HepG2 (cell line): ENCODE data around the gene TUBG2. TPM values are rescaled to one million over a fixed set of nuclear protein-coding genes. Genes with fewer than 3 reads are reported as not detected.

Source experiments
- ARID2 ChIP-seq: sonication (generic); formaldehyde crosslinking; IDR thresholded peaks from 2 replicates; pipeline ENCODE4 v1.8.1; 2022; ENCODE audit warnings: mild to moderate bottlenecking, missing genetic modification reagents, borderline replicate concordance
- ARNTL ChIP-seq: sonication (generic); formaldehyde crosslinking; IDR thresholded peaks from 2 replicates; pipeline ENCODE4 v1.4.0; 2020; ENCODE audit warnings: mild to moderate bottlenecking, missing genetic modification reagents
- ATF7-NPFF ChIP-seq: sonication (generic); formaldehyde crosslinking; IDR thresholded peaks from 2 replicates; pipeline ENCODE4 v1.8.1; 2023; ENCODE audit warnings: mild to moderate bottlenecking, low read depth, missing genetic modification reagents, moderate library complexity
- CREB3 ChIP-seq: sonication (generic); formaldehyde crosslinking; IDR thresholded peaks from 2 replicates; pipeline ENCODE4 v1.5.0; 2020; ENCODE audit warnings: missing genetic modification reagents
- DRAP1 ChIP-seq: IDR thresholded peaks from 2 replicates; pipeline ENCODE4 v1.6.1; 2016; ENCODE audit warnings: missing genetic modification reagents, missing compliant biosample characterization
- MED1 ChIP-seq: sonication (generic); formaldehyde crosslinking; IDR thresholded peaks from 2 replicates; pipeline ENCODE4 v1.4.0; 2020; ENCODE audit warnings: missing genetic modification reagents
- RBM39 ChIP-seq: fragments of 200-400 bp; formaldehyde crosslinking; IDR thresholded peaks from one replicate; pipeline ENCODE4 v1.6.1; 2018; ENCODE audit warnings: antibody characterized with exemption, mild to moderate bottlenecking, low read depth, low read length; ENCODE audit not compliant: poor library complexity, severe bottlenecking
- REPIN1 ChIP-seq: sonication (generic); formaldehyde crosslinking; IDR thresholded peaks from 2 replicates; pipeline ENCODE4 v1.8.0; 2022; ENCODE audit warnings: missing genetic modification reagents, low read depth, mild to moderate bottlenecking, borderline replicate concordance
- RXRB ChIP-seq: IDR thresholded peaks from 2 replicates; pipeline ENCODE4 v1.6.1; 2016; ENCODE audit warnings: borderline replicate concordance, missing genetic modification reagents, missing compliant biosample characterization
- SALL2 ChIP-seq: sonication (generic); formaldehyde crosslinking; IDR thresholded peaks from 2 replicates; pipeline ENCODE4 v1.8.1; 2023; ENCODE audit warnings: mild to moderate bottlenecking, missing genetic modification reagents, inconsistent platforms
- SETDB1 ChIP-seq: sonication (generic); formaldehyde crosslinking; IDR thresholded peaks from 2 replicates; pipeline ENCODE4 v1.5.1; 2020; ENCODE audit warnings: missing genetic modification reagents, mild to moderate bottlenecking, borderline replicate concordance
- SNAPC2 ChIP-seq: sonication (generic); formaldehyde crosslinking; IDR thresholded peaks from 2 replicates; pipeline ENCODE4 v1.8.1; 2022; ENCODE audit warnings: mild to moderate bottlenecking, missing genetic modification reagents
- SNAPC5 ChIP-seq: sonication (generic); formaldehyde crosslinking; IDR thresholded peaks from 2 replicates; pipeline ENCODE4 v1.8.1; 2023; ENCODE audit warnings: mild to moderate bottlenecking, missing genetic modification reagents, borderline replicate concordance
- SP1 ChIP-seq, 2 experiments: fragments of 450-650 bp in 1 of 2; sonication (generic) in 1 of 2; formaldehyde crosslinking in 1 of 2; IDR thresholded peaks; 2 replicates each; pipeline versions ENCODE4 v1.4.0 to v1.6.1; 2016 to 2020; ENCODE audit warnings: missing genetic modification reagents in 1 of 2
- SRY ChIP-seq: sonication (generic); formaldehyde crosslinking; IDR thresholded peaks from 2 replicates; pipeline ENCODE4 v1.8.0; 2022; ENCODE audit warnings: mild to moderate bottlenecking, missing genetic modification reagents
- YY1 ChIP-seq: IDR thresholded peaks from 2 replicates; pipeline ENCODE4 v1.6.1; 2011; ENCODE audit warnings: low read length, low read depth, moderate library complexity, mild to moderate bottlenecking; ENCODE audit not compliant: insufficient read depth, insufficient replicate concordance
- ZNF383 ChIP-seq: sonication (generic); formaldehyde crosslinking; IDR thresholded peaks from 2 replicates; pipeline ENCODE4 v1.4.0; 2020; ENCODE audit warnings: missing genetic modification reagents, mild to moderate bottlenecking, borderline replicate concordance
- ZNF552 ChIP-seq: sonication (generic); formaldehyde crosslinking; IDR thresholded peaks from 2 replicates; pipeline ENCODE4 v1.9.0; 2022; ENCODE audit warnings: missing genetic modification reagents, mild to moderate bottlenecking, borderline replicate concordance
- ZNF652 ChIP-seq: IDR thresholded peaks from 2 replicates; pipeline ENCODE4 v1.6.1; 2016; ENCODE audit warnings: low read depth, borderline replicate concordance
- ZNF724P ChIP-seq: sonication (generic); formaldehyde crosslinking; IDR thresholded peaks from 2 replicates; pipeline ENCODE4 v1.8.0; 2022; ENCODE audit warnings: missing genetic modification reagents, borderline replicate concordance
- ZSCAN22 ChIP-seq: sonication (generic); formaldehyde crosslinking; IDR thresholded peaks from 2 replicates; pipeline ENCODE4 v1.4.0; 2020; ENCODE audit warnings: mild to moderate bottlenecking, missing genetic modification reagents
- polyA plus RNA-seq, 8 experiments: library from polyadenylated mRNA; depleted of rRNA in 3 of 8; stranded (reverse) in 7 of 8; unstranded in 1 of 8; fragments of >200 nt; fragmentation: Illumina TruSeq in 4 of 8; extraction: Trizol in 4 of 8; gene quantifications; 2 replicates each; pipeline versions ENCODE4 v1.2.1 to v1.2.3, GENCODE V29; 2011 to 2016; ENCODE audit warnings: low read depth in 4 of 8, missing spikeins in 1 of 8, mixed read lengths in 1 of 8; ENCODE audit not compliant: insufficient read depth in 1 of 8
- total RNA-seq, 5 experiments: library from RNA; depleted of rRNA; stranded (reverse); fragments of >200 nt; fragmentation: Illumina TruSeq; extraction: Trizol; gene quantifications; 2 replicates each; pipeline ENCODE4 v1.2.3, GENCODE V29; 2016; ENCODE audit warnings: low read depth in 1 of 5
- TF ChIP-seq, protein P1 (sequence below): IDR thresholded peaks from 2 replicates; pipeline ENCODE4 v1.6.1; 2016; ENCODE audit warnings: low read depth, missing genetic modification reagents, missing compliant biosample characterization
- TF ChIP-seq, protein P2 (sequence below): sonication (generic); formaldehyde crosslinking; IDR thresholded peaks from 2 replicates; pipeline ENCODE4 v1.4.0; 2020; ENCODE audit warnings: mild to moderate bottlenecking, missing genetic modification reagents

TUBG2 gene
- total and polyA plus RNA-seq, 2 of the 13 experiments (the other 11 are each of a cell fraction or from before 2014, with no cell fraction given) = 16.0 to 42.3 TPM

GRCh38 chr17:42676424-42677011 is 17.4 kb downstream of the TUBG2 start, which contains the start of gene PLEKHH3 (continued):
- TF ChIP-seq, protein P1, sequence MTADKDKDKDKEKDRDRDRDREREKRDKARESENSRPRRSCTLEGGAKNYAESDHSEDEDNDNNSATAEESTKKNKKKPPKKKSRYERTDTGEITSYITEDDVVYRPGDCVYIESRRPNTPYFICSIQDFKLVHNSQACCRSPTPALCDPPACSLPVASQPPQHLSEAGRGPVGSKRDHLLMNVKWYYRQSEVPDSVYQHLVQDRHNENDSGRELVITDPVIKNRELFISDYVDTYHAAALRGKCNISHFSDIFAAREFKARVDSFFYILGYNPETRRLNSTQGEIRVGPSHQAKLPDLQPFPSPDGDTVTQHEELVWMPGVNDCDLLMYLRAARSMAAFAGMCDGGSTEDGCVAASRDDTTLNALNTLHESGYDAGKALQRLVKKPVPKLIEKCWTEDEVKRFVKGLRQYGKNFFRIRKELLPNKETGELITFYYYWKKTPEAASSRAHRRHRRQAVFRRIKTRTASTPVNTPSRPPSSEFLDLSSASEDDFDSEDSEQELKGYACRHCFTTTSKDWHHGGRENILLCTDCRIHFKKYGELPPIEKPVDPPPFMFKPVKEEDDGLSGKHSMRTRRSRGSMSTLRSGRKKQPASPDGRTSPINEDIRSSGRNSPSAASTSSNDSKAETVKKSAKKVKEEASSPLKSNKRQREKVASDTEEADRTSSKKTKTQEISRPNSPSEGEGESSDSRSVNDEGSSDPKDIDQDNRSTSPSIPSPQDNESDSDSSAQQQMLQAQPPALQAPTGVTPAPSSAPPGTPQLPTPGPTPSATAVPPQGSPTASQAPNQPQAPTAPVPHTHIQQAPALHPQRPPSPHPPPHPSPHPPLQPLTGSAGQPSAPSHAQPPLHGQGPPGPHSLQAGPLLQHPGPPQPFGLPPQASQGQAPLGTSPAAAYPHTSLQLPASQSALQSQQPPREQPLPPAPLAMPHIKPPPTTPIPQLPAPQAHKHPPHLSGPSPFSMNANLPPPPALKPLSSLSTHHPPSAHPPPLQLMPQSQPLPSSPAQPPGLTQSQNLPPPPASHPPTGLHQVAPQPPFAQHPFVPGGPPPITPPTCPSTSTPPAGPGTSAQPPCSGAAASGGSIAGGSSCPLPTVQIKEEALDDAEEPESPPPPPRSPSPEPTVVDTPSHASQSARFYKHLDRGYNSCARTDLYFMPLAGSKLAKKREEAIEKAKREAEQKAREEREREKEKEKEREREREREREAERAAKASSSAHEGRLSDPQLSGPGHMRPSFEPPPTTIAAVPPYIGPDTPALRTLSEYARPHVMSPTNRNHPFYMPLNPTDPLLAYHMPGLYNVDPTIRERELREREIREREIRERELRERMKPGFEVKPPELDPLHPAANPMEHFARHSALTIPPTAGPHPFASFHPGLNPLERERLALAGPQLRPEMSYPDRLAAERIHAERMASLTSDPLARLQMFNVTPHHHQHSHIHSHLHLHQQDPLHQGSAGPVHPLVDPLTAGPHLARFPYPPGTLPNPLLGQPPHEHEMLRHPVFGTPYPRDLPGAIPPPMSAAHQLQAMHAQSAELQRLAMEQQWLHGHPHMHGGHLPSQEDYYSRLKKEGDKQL = no peak
- TF ChIP-seq ZNF552 (CRISPR knock-in tag) = no peak
- peak; percentile 46 for TF ChIP-seq MED1
- no peak for TF ChIP-seq SNAPC2
- TF ChIP-seq DRAP1 (CRISPR knock-in tag) = 0 out of 2 replicates have a peak, but pooled peaks have one; percentile 13
- TF ChIP-seq SP1 (IDR thresholded peaks at IDR 0.05) = no peak
- TF ChIP-seq SP1 (CRISPR knock-in tag; IDR thresholded peaks at IDR 0.05) = no peak
- peak; percentile 39 for TF ChIP-seq YY1
- no peak for TF ChIP-seq SNAPC5
- no peak for TF ChIP-seq SETDB1 (CRISPR knock-in tag)
- TF ChIP-seq ZNF383 (CRISPR knock-in tag) = 0 out of 2 replicates have a peak, but pooled peaks have one; percentile 55
- 0 out of 2 replicates have a peak, but pooled peaks have one; percentile 15 for TF ChIP-seq ARNTL (CRISPR knock-in tag)
- TF ChIP-seq RBM39 = peak; percentile 57
- TF ChIP-seq ZSCAN22 (CRISPR knock-in tag) = no peak
- TF ChIP-seq ZNF724P = no peak
- TF ChIP-seq ATF7-NPFF (CRISPR knock-in tag) = 0 out of 2 replicates have a peak, but pooled peaks have one; percentile 57
- peak; percentile 26; the same call in 1 of the 2 replicates for TF ChIP-seq ZNF652 (CRISPR knock-in tag)
- no peak for TF ChIP-seq CREB3 (CRISPR knock-in tag)
- no peak for TF ChIP-seq ARID2 (CRISPR knock-in tag)
- TF ChIP-seq, protein P2, sequence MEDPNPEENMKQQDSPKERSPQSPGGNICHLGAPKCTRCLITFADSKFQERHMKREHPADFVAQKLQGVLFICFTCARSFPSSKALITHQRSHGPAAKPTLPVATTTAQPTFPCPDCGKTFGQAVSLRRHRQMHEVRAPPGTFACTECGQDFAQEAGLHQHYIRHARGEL (CRISPR knock-in tag) = no peak
- TF ChIP-seq SALL2 (CRISPR knock-in tag) = peak; percentile 72
- TF ChIP-seq RXRB (CRISPR knock-in tag) = no peak
- no peak for TF ChIP-seq REPIN1 (CRISPR knock-in tag)
- no peak for TF ChIP-seq SRY (CRISPR knock-in tag)
